Keratinocyte (primary cell): ENCODE data around the gene SCYL3. TPM values are rescaled to one million over a fixed set of nuclear protein-coding genes. Genes with fewer than 3 reads are reported as not detected.

Source experiments
- DNase-seq: peaks from one replicate; pipeline ENCODE4 v3.0.0-alpha.2; 2011; ENCODE audit warnings: low read depth, missing footprints, low spot score
- FAIRE-seq: peaks from 2 replicates; lab custom pipeline; 2011; peaks lifted over from hg19 to GRCh38; lab: Jason Lieb, UNC
- H2AFZ ChIP-seq: 2 replicates; pipeline ENCODE4 v1.6.0; 2012; ENCODE audit warnings: low read length, control low read depth, inconsistent platforms; ENCODE audit not compliant: control insufficient read depth
- H3K27ac ChIP-seq: 2 replicates; pipeline ENCODE4 v1.5.1; 2011; ENCODE audit warnings: low read length; ENCODE audit not compliant: control insufficient read depth, insufficient read depth
- H3K27me3 ChIP-seq: 3 replicates; pipeline ENCODE4 v1.6.0; 2011; ENCODE audit warnings: low read length; ENCODE audit not compliant: control insufficient read depth, insufficient read depth; ENCODE audit errors: extremely low read depth
- H3K36me3 ChIP-seq, 2 experiments: 2 replicates in 1 of 2; 3 replicates in 1 of 2; pipeline ENCODE4 v1.5.1; 2011; ENCODE audit warnings: low read length in 2 of 2, mild to moderate bottlenecking in 1 of 2; ENCODE audit not compliant: control insufficient read depth in 2 of 2, insufficient read depth in 2 of 2; ENCODE audit errors: extremely low read depth in 1 of 2
- H3K4me1 ChIP-seq: 3 replicates; pipeline ENCODE4 v1.5.1; 2011; ENCODE audit warnings: low read length; ENCODE audit not compliant: control insufficient read depth, insufficient read depth; ENCODE audit errors: extremely low read depth
- H3K4me2 ChIP-seq: 3 replicates; pipeline ENCODE4 v1.6.0; 2011; ENCODE audit warnings: low read depth, low read length; ENCODE audit not compliant: control insufficient read depth, insufficient read depth; ENCODE audit errors: extremely low read depth
- H3K4me3 ChIP-seq, 3 experiments: fragments of 200-600 bp in 1 of 3; sonication (generic) in 1 of 3; 2 replicates in 2 of 3; 3 replicates in 1 of 3; pipeline ENCODE4 v1.5.1; 2011 to 2016; ENCODE audit warnings: low read length in 3 of 3, mild to moderate bottlenecking in 3 of 3, control low read depth in 2 of 3, inconsistent platforms in 1 of 3, low read depth in 1 of 3, mixed read lengths in 1 of 3, mixed run types in 1 of 3, moderate library complexity in 1 of 3; ENCODE audit not compliant: control insufficient read depth in 2 of 3, insufficient read depth in 2 of 3; ENCODE audit errors: extremely low read depth in 1 of 3
- H3K79me2 ChIP-seq: 2 replicates; pipeline ENCODE4 v1.6.0; 2012; ENCODE audit warnings: low read length; ENCODE audit not compliant: control insufficient read depth, insufficient read depth
- H3K9ac ChIP-seq: 3 replicates; pipeline ENCODE4 v1.6.0; 2011; ENCODE audit warnings: low read length; ENCODE audit not compliant: control insufficient read depth, insufficient read depth; ENCODE audit errors: extremely low read depth
- H3K9me1 ChIP-seq: 3 replicates; pipeline ENCODE4 v1.6.0; 2011; ENCODE audit warnings: low read length; ENCODE audit not compliant: control insufficient read depth, insufficient read depth; ENCODE audit errors: extremely low read depth
- H3K9me3 ChIP-seq: 2 replicates; pipeline ENCODE4 v1.5.1; 2012; ENCODE audit warnings: low read depth, low read length; ENCODE audit not compliant: control insufficient read depth
- H4K20me1 ChIP-seq: 3 replicates; pipeline ENCODE4 v1.6.0; 2011; ENCODE audit warnings: low read length; ENCODE audit not compliant: control insufficient read depth, insufficient read depth; ENCODE audit errors: extremely low read depth
- CTCF ChIP-seq, 3 experiments: IDR thresholded peaks in 1 of 3; conservative IDR thresholded peaks in 1 of 3; optimal IDR thresholded peaks in 1 of 3; 2 replicates in 2 of 3; 3 replicates in 1 of 3; pipeline versions ENCODE3 to v1.5.1; 2011; ENCODE audit warnings: low read length in 3 of 3, mild to moderate bottlenecking in 3 of 3, moderate library complexity in 2 of 3, control low read depth in 1 of 3, inconsistent platforms in 1 of 3; ENCODE audit not compliant: insufficient read depth in 2 of 3; ENCODE audit errors: extremely low read depth in 1 of 3
- EZH2 ChIP-seq: IDR thresholded peaks from one replicate; pipeline ENCODE4 v1.6.1; 2012; ENCODE audit warnings: inconsistent platforms, mild to moderate bottlenecking, low read length, moderate library complexity
- dilution Hi-C: fragments of 300-500 bp; cut with MboI; formaldehyde crosslinking; loops from one replicate; pipeline ENCODE4 v1.7.0; 2020; ENCODE audit warnings: low sequenced_read_pairs; ENCODE audit not compliant: extremely low pct_ligation_motif_present
- polyA plus RNA-seq, 5 experiments: library from polyadenylated mRNA; depleted of rRNA in 3 of 5; stranded (reverse) in 3 of 5; stranded (forward) in 1 of 5; unstranded in 1 of 5; fragments of >200 nt; gene quantifications; 1 replicate in 1 of 5; 2 replicates in 3 of 5; 3 replicates in 1 of 5; pipeline versions ENCODE4 v1.2.1 to v1.2.3, GENCODE V29; 2011 to 2012; ENCODE audit warnings: missing spikeins in 2 of 5, low read depth in 1 of 5, low replicate concordance in 1 of 5

SCYL3 gene
- polyA plus RNA-seq, 1 donor (not counting 4 experiments of a cell fraction or from before 2014, with no cell fraction given): 8.0 TPM

GRCh38 chr1:169860750-169861149, 32.9 kb downstream of the SCYL3 start:
- peaks cover 13 to 16% of the 10 kb centered on the region in 2 experiments for H3K36me3 ChIP-seq
- no peaks in the 10 kb centered on the region for H3K79me2 ChIP-seq
- H3K9me3 ChIP-seq: no peaks in the 10 kb centered on the region
- no peaks in the 10 kb centered on the region for H3K4me1 ChIP-seq
- no peaks in the 10 kb centered on the region for H3K27me3 ChIP-seq
- no peaks in the 10 kb centered on the region for H3K9me1 ChIP-seq
- no peak for DNase-seq
- H3K27ac ChIP-seq: no peak overlapping the region
- dilution Hi-C loops: no loop called here
- H3K9ac ChIP-seq: no peak overlapping the region
- no peaks in the 10 kb centered on the region for H4K20me1 ChIP-seq
- no peak overlapping the region for H3K4me2 ChIP-seq
- no peak overlapping the region for H2AFZ ChIP-seq
- H3K4me3 ChIP-seq: no peak overlapping the region
- FAIRE-seq: no peak
- TF ChIP-seq EZH2 (no peak), CTCF (optimal IDR thresholded peaks at IDR 0.05 in 1 of 3, IDR thresholded peaks at IDR 0.05 in 1 of 3, conservative IDR thresholded peaks at IDR 0.05 in 1 of 3; ENCODE audit: extremely low read depth in 1 of 3, insufficient read depth in 2 of 3, low read length in 3 of 3) (no peak)

GRCh38 chr1:169860187-169860586, 33.5 kb downstream of the SCYL3 start:
- H3K27me3 ChIP-seq: no peaks in the 10 kb centered on the region
- H3K4me2 ChIP-seq: no peak overlapping the region
- H4K20me1 ChIP-seq: no peaks in the 10 kb centered on the region
- H3K9me3 ChIP-seq: no peaks in the 10 kb centered on the region
- dilution Hi-C loops: no loop called here
- no peaks in the 10 kb centered on the region for H3K9me1 ChIP-seq
- DNase-seq (no peak), FAIRE-seq (no peak)
- H3K4me3 ChIP-seq: no peak overlapping the region
- no peak overlapping the region for H2AFZ ChIP-seq
- no peaks in the 10 kb centered on the region for H3K4me1 ChIP-seq
- TF ChIP-seq EZH2: no peak
- no peak for TF ChIP-seq CTCF (optimal IDR thresholded peaks at IDR 0.05 in 1 of 3, IDR thresholded peaks at IDR 0.05 in 1 of 3, conservative IDR thresholded peaks at IDR 0.05 in 1 of 3; ENCODE audit: extremely low read depth in 1 of 3, insufficient read depth in 2 of 3, low read length in 3 of 3)
- no peaks in the 10 kb centered on the region for H3K79me2 ChIP-seq
- H3K27ac ChIP-seq: no peak overlapping the region
- no peak overlapping the region for H3K9ac ChIP-seq
- peaks cover 13 to 16% of the 10 kb centered on the region in 2 experiments for H3K36me3 ChIP-seq
